DLD1 (cell line): ENCODE results near the gene OR2T10.
"Not testable (repeated sequence)": the region's sequence is repeated elsewhere in the genome, so short reads cannot be mapped to it uniquely, and the experiment has no call there.

Source experiments
- in situ Hi-C: cut with HindIII; loops from 2 replicates; pipeline ENCODE4 v1.10.0; 2017; ENCODE audit warnings: low sequenced_read_pairs

Gene OR2T10

GRCh38 chr1:248599396-248599795 lies 1.9 kb upstream of the OR2T10 start:
- in situ Hi-C loops = no loop called here

GRCh38 chr1:248596615-248597014 lies 885 bp downstream of the OR2T10 start:
- in situ Hi-C loops = no loop called here

GRCh38 chr1:248593226-248593625 lies 4.3 kb downstream of the OR2T10 start:
- in situ Hi-C loops = no loop called here

GRCh38 chr1:248592655-248593054 lies 4.8 kb downstream of the OR2T10 start:
- in situ Hi-C loops = no loop called here

GRCh38 chr1:248590055-248590454 lies 7.4 kb downstream of the OR2T10 start:
- in situ Hi-C loops = no loop called here

- in situ Hi-C loops = no loop called here
Measured at GRCh38 chr1:248589334-248589733, 8.2 kb downstream of the OR2T10 start.

- in situ Hi-C loops = no loop called here
Measured at GRCh38 chr1:248585266-248585665, 12.2 kb downstream of the OR2T10 start.

GRCh38 chr1:248576260-248576980 lies 21.1 kb downstream of the OR2T10 start:
- in situ Hi-C loops = no loop called here

- in situ Hi-C loops = not testable (repeated sequence)
Measured at GRCh38 chr1:248574657-248575056, 22.8 kb downstream of the OR2T10 start, which contains the start of gene OR2T34. Gene OR2T34, minus strand, starts transcription at chr1:248574757. Its CDS starts 0 bp downstream, at chr1:248574757.

- in situ Hi-C loops = not testable (repeated sequence)
Measured at GRCh38 chr1:248573856-248574255, 23.6 kb downstream of the OR2T10 start.

- in situ Hi-C loops = not testable (repeated sequence)
Measured at GRCh38 chr1:248572049-248572448, 25.5 kb downstream of the OR2T10 start.

- in situ Hi-C loops = not testable (repeated sequence)
Measured at GRCh38 chr1:248570811-248571210, 26.7 kb downstream of the OR2T10 start.

- in situ Hi-C loops = not testable (repeated sequence)
Measured at GRCh38 chr1:248569049-248569448, 28.5 kb downstream of the OR2T10 start.

GRCh38 chr1:248565530-248566373 lies 31.7 kb downstream of the OR2T10 start:
- in situ Hi-C loops = not testable (repeated sequence)

- in situ Hi-C loops = not testable (repeated sequence)
Measured at GRCh38 chr1:248562672-248563071, 34.8 kb downstream of the OR2T10 start, which contains the start of gene OR2T29. Gene OR2T29, minus strand, starts transcription at chr1:248562772. Its CDS starts 3,281 bp downstream, at chr1:248559491.

- in situ Hi-C loops = not testable (repeated sequence)
Measured at GRCh38 chr1:248551027-248551426, 46.5 kb downstream of the OR2T10 start.

GRCh38 chr1:248547383-248547782 lies 50.1 kb downstream of the OR2T10 start:
- in situ Hi-C loops = not testable (repeated sequence)
